Type B pancreatic cell (in vitro differentiated cells): Measurements from ENCODE around the gene ANKRD13B. TPM values are rescaled to one million over a fixed set of nuclear protein-coding genes. Genes with fewer than 3 reads are reported as not detected.
"Not testable (repeated sequence)": the region's sequence is repeated elsewhere in the genome, so short reads cannot be mapped to it uniquely, and the experiment has no call there.

Experiments used
- DNase-seq: peaks from one replicate; pipeline ENCODE4 v3.0.0; 2021; ENCODE audit warnings: mixed read lengths; ENCODE audit not compliant: unreplicated experiment; ENCODE audit errors: extremely low spot score
- H3K27ac Mint-ChIP-seq: 2 replicates; pipeline ENCODE4 v1.8.0; 2021; ENCODE audit warnings: mild to moderate bottlenecking, mixed read lengths
- H3K27me3 Mint-ChIP-seq: 2 replicates; pipeline ENCODE4 v1.8.0; 2021; ENCODE audit warnings: mixed read lengths
- H3K36me3 Mint-ChIP-seq: 2 replicates; pipeline ENCODE4 v1.8.0; 2021; ENCODE audit warnings: mixed read lengths
- H3K4me1 Mint-ChIP-seq: one replicate; pipeline ENCODE4 v1.8.0; 2021; ENCODE audit warnings: mixed read lengths; ENCODE audit not compliant: unreplicated experiment
- H3K4me3 Mint-ChIP-seq: 2 replicates; pipeline ENCODE4 v1.8.0; 2021; ENCODE audit warnings: mild to moderate bottlenecking, mixed read lengths
- H3K9me3 Mint-ChIP-seq: 2 replicates; pipeline ENCODE4 v1.8.0; 2021; ENCODE audit warnings: mixed read lengths
- total RNA-seq: library from RNA; stranded (reverse); gene quantifications from 2 replicates; pipeline ENCODE4 v1.2.1, GENCODE V29; 2021; ENCODE audit warnings: low replicate concordance
- TF ChIP-seq, protein P1 (sequence below): fragments of 200-600 bp; sonication (generic); conservative IDR thresholded peaks from 2 replicates; pipeline ENCODE4 v1.5.0; 2021; ENCODE audit warnings: antibody characterized with exemption, mild to moderate bottlenecking

The ANKRD13B gene
- total RNA-seq, 1 donor from 2014 or later: 50.5 TPM

DNA sequence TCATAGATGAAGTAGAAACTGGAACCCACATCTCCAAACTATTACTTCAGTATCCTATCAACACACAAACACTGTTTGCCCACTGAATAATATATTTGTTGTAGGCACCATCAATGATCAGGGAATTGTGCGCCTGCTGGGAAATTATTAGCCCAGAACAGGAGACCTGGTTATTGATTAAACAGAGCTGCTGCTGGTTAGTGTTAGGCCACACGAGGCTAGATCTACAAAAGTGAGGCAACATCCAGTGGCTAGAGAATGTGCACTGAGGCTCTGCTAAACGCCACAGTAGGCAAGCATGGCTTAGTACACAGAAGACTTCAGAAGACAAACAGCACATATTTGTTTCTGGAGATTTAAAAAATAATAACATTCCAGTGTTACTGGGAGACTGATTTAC lies 37.1 kb upstream of the ANKRD13B start:
- H3K27me3 Mint-ChIP-seq: no peaks in the 10 kb centered on the region
- no peaks in the 10 kb centered on the region for H3K9me3 Mint-ChIP-seq
- peak overlapping the region; percentile 21 for H3K27ac Mint-ChIP-seq
- H3K4me3 Mint-ChIP-seq: no peak overlapping the region
- TF ChIP-seq, protein P1, sequence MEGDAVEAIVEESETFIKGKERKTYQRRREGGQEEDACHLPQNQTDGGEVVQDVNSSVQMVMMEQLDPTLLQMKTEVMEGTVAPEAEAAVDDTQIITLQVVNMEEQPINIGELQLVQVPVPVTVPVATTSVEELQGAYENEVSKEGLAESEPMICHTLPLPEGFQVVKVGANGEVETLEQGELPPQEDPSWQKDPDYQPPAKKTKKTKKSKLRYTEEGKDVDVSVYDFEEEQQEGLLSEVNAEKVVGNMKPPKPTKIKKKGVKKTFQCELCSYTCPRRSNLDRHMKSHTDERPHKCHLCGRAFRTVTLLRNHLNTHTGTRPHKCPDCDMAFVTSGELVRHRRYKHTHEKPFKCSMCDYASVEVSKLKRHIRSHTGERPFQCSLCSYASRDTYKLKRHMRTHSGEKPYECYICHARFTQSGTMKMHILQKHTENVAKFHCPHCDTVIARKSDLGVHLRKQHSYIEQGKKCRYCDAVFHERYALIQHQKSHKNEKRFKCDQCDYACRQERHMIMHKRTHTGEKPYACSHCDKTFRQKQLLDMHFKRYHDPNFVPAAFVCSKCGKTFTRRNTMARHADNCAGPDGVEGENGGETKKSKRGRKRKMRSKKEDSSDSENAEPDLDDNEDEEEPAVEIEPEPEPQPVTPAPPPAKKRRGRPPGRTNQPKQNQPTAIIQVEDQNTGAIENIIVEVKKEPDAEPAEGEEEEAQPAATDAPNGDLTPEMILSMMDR: no peak
- peaks cover 13% of the 10 kb centered on the region for H3K4me1 Mint-ChIP-seq
- no peaks in the 10 kb centered on the region for H3K36me3 Mint-ChIP-seq
- DNase-seq: no peak

DNA sequence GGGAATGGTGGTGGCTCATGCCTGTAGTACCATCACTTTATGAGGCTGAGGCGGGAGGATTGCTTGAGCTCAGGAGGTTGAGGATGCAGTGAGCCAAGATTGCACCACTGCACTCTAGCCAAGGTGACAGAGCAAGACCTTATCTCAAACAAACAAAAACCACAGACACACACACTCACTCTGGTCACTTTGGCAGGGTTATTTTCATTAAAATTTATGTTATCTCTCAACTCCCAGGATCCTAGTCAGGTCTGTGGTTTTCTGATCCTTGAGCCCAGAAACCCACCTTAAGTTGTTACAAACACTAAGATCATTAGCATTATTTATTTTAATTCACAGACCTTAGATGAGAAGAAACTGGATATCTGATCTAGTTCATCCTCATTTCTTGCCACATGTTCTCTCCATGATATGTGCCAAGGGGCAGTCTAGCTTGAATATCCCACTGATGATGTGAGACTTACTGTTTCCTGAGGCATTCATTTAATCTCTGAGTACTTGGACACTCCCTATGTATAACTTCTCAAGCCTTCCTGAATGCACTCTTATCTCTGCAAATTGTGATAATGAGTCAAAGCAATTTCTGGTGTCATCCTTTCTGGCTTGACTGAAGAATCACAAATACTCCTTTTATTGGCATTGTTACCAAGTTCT lies 35.7 kb upstream of the ANKRD13B start:
- no peaks in the 10 kb centered on the region for H3K27me3 Mint-ChIP-seq
- peak overlapping the region; percentile 17 for H3K27ac Mint-ChIP-seq
- no peaks in the 10 kb centered on the region for H3K9me3 Mint-ChIP-seq
- no peak for DNase-seq
- TF ChIP-seq, protein P1: no peak
- peaks cover 13% of the 10 kb centered on the region for H3K4me1 Mint-ChIP-seq
- no peak overlapping the region for H3K4me3 Mint-ChIP-seq
- no peaks in the 10 kb centered on the region for H3K36me3 Mint-ChIP-seq

DNA sequence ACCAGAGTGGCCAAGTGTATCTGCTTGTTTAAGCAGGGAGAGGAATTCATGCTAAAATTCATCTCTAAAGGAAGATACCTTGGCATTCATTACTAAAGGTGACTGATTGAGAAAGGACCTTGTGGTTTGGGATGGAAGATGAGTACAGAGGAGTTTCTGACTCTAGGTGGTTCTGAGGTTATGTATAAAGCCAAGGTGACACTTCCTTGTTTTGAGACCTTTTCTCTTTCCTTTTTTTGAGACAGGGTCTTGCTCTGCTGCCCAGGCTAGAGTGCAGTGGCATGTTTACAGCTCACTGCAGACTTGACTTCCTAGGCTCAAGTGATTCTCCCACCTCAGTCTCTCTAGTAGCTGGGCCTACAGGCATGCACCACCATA lies 35.2 kb upstream of the ANKRD13B start:
- TF ChIP-seq, protein P1: no peak
- no peak overlapping the region for H3K27ac Mint-ChIP-seq
- no peak overlapping the region for H3K4me3 Mint-ChIP-seq
- no peaks in the 10 kb centered on the region for H3K36me3 Mint-ChIP-seq
- no peak for DNase-seq
- H3K27me3 Mint-ChIP-seq: peaks cover 4% of the 10 kb centered on the region
- H3K9me3 Mint-ChIP-seq: no peaks in the 10 kb centered on the region
- H3K4me1 Mint-ChIP-seq: peaks cover 13% of the 10 kb centered on the region

DNA sequence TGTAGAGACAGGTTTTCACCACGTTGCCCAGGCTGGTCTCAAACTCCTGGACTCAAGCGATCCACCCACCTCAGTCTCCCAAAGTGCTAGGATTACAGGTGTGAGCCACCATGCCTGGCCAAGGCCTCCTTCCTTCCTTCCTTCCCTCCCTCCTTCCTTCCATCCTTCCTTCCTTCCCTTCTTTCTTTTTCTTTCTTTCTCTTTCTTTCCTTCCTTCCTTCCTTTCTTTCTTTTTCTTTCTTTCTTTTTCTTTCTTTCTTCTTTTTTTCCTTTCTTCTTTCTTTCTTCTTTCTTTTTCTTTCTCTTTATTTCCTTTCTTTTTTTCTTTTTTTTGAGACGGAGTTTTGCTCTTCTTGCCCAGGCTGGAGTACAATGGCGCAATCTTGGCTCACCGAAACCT lies 34.8 kb upstream of the ANKRD13B start:
- H3K36me3 Mint-ChIP-seq, H3K27me3 Mint-ChIP-seq, DNase-seq, H3K9me3 Mint-ChIP-seq, H3K27ac Mint-ChIP-seq, H3K4me3 Mint-ChIP-seq: not testable (repeated sequence)
- H3K4me1 Mint-ChIP-seq: peaks cover 13% of the 10 kb centered on the region

DNA sequence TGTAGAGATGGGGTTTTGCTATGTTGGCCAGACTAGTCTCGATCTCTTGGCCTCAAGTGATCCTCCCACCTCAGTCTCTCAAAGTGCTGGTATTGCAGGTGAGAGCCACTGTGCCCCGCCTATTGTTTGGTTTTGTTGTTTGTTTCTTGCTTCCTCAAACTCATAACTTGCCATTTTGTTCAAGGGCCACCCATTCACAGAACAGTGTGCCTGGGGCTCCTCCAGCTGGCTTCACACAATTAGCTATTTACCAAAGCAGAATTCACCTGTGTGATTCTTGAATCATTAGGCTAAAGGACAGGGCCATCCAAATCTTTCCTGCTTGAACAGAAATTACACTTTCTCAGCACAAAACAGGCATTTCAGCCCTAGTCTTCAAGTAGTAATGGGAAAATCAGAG lies 33.3 kb upstream of the ANKRD13B start:
- TF ChIP-seq, protein P1: no peak
- Mint-ChIP-seq H3K9me3 (no peaks in the 10 kb centered on the region), H3K4me3 (no peak overlapping the region), H3K27ac (no peak overlapping the region), H3K36me3 (peaks cover 3% of the 10 kb centered on the region), H3K27me3 (peaks cover 16% of the 10 kb centered on the region), H3K4me1 (peaks cover 13% of the 10 kb centered on the region)
- no peak for DNase-seq

DNA sequence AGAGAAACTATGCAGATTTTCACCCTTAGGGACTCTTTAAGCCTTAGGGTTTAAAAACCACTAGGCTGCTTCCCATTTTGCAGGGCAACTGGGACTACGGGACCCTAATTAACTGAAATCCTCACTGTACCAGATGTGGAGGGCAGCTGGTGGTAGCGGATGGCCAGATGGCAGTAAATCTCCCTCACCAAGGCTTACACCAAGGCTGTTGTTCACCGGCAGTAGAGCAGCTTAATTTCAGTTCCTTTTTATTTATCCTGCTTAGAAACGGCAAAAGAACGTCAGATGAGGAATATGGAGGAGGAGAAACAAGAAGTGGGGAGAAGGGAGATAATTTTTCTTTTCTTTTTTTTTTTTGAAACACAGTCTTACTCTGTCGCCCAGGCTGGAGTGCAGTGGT lies 32.6 kb upstream of the ANKRD13B start:
- Mint-ChIP-seq H3K27me3 (peaks cover 20% of the 10 kb centered on the region), H3K36me3 (peaks cover 3% of the 10 kb centered on the region), H3K9me3 (no peaks in the 10 kb centered on the region), H3K4me3 (no peak overlapping the region), H3K4me1 (peaks cover 8% of the 10 kb centered on the region), H3K27ac (no peak overlapping the region)
- TF ChIP-seq, protein P1: no peak
- no peak for DNase-seq
